AG04450 (cell line): ENCODE measurements around the gene DPYSL5. TPM values are rescaled to one million over a fixed set of nuclear protein-coding genes. Genes with fewer than 3 reads are reported as not detected.

Experiments
- CTCF ChIA-PET: fragments of 300-600, 350-600 bp; formaldehyde crosslinking; extraction: SDS; loops from one replicate; lab custom pipeline; 2022; ENCODE audit warnings: antibody characterized with exemption, inconsistent platforms; lab: Charles Lee
- POLR2A ChIA-PET: fragments of 350-600 bp; formaldehyde crosslinking; extraction: SDS; loops from one replicate; lab custom pipeline; 2021; ENCODE audit warnings: antibody characterized with exemption, inconsistent platforms; lab: Yijun Ruan, JAX
- DNase-seq: peaks from one replicate; pipeline ENCODE4 v3.0.0-alpha.2; 2011; ENCODE audit warnings: low read depth, low spot score
- H3K27ac ChIP-seq: one replicate; pipeline ENCODE4 v1.5.1; 2012; ENCODE audit warnings: low read depth, low read length, control low read depth
- H3K27me3 ChIP-seq: one replicate; pipeline ENCODE4 v1.6.0; 2012; ENCODE audit warnings: low read length; ENCODE audit not compliant: control insufficient read depth, insufficient read depth
- H3K4me3 ChIP-seq: 2 replicates; pipeline ENCODE4 v1.5.1; 2011; ENCODE audit warnings: mild to moderate bottlenecking, low read depth, low read length, control low read depth
- H3K9me3 ChIP-seq: 2 replicates; pipeline ENCODE4 v1.5.1; 2012; ENCODE audit warnings: low read length; ENCODE audit not compliant: control insufficient read depth, insufficient read depth
- CTCF ChIP-seq: IDR thresholded peaks from 2 replicates; pipeline ENCODE4 v1.5.1; 2011; ENCODE audit warnings: low read depth, low read length, control low read depth, inconsistent platforms
- polyA plus RNA-seq: library from polyadenylated mRNA; depleted of rRNA; stranded (reverse); fragments of >200 nt; gene quantifications from 2 replicates; pipeline ENCODE4 v1.2.3, GENCODE V29; 2011

The DPYSL5 gene
- polyA plus RNA-seq, 1 experiment, result not detected

DNA sequence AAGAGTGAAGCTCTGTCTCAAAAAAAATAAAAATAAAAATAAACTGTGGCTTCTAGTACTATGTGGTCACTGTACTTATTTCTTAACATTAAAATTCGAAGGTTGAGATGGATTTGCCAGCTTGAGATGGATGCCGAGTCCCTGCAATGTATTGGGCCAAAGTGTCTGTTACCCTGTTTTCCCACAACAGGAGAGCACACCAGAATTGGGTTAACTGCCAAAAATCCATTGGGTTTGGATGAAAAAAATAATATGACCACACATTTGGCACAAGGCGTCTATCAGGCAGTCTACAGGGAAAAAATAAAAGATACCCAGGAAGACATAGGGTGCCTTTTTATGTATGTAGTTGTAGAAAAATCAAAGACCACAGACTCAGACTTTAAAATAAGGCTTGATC lies 103.3 kb downstream of the DPYSL5 start:
- no peak for TF ChIP-seq CTCF
- POLR2A ChIA-PET, result interaction anchor here (0.7 kb wide), 1 partner anchor 105 kb away, joined by 5 read pairs; no protein-coding TSS in a partner anchor
- H3K4me3 ChIP-seq, result no peak overlapping the region
- peaks cover 36% of the 10 kb centered on the region for H3K27me3 ChIP-seq
- H3K9me3 ChIP-seq, result no peaks in the 10 kb centered on the region
- no peak for DNase-seq
- no peak overlapping the region for H3K27ac ChIP-seq
- CTCF ChIA-PET, result no interaction called here

GRCh38 chr2:26952374-26952773 lies 104.4 kb downstream of the DPYSL5 start:
- H3K27me3 ChIP-seq, result peaks cover 28% of the 10 kb centered on the region
- H3K27ac ChIP-seq, result no peak overlapping the region
- no peak for DNase-seq
- no peak for TF ChIP-seq CTCF
- no peak overlapping the region for H3K4me3 ChIP-seq
- no peaks in the 10 kb centered on the region for H3K9me3 ChIP-seq
- POLR2A ChIA-PET, result no interaction called here
- CTCF ChIA-PET, result interaction anchor here (1.6 kb wide), 1 partner anchor 107 kb away, joined by 7 read pairs; no protein-coding TSS in a partner anchor

- CTCF ChIA-PET, result interaction anchor here (1.6 to 2.1 kb wide), 3 partner anchors 12 to 108 kb away, joined by 11 to 14 read pairs (median 12); no protein-coding TSS in a partner anchor
Measured at GRCh38 chr2:26954135-26954534, 106.2 kb downstream of the DPYSL5 start.

DNA sequence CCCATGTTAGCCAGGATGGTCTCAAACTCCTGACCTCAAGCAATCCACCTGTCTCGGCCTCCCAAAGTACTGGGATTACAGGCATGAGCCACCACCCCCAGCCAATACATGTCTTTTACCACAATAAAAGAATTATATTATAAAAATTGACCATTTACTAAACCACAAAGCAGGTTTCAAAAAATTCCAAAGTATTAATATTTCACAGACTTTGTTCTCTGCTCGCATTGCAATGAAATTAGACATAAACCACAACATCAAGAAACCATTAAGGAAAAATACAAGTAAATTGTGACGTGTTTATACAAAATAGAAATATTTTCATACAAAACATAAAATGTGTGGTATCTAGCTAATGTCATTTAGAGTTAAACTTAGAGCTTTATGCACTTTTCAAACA lies 109.1 kb downstream of the DPYSL5 start:
- Histone ChIP-seq H3K9me3 (no peaks in the 10 kb centered on the region), H3K27ac (no peak overlapping the region), H3K27me3 (peaks cover 51% of the 10 kb centered on the region), H3K4me3 (no peak overlapping the region)
- TF ChIP-seq CTCF, result no peak
- ChIA-PET CTCF (no interaction called here), POLR2A (no interaction called here)
- DNase-seq, result no peak

More at GRCh38 chr2:26954135-26954534, 106.2 kb downstream of the DPYSL5 start:
- DNase-seq, result no peak
- Histone ChIP-seq H3K27ac (no peak overlapping the region), H3K9me3 (no peaks in the 10 kb centered on the region), H3K27me3 (peaks cover 38% of the 10 kb centered on the region), H3K4me3 (no peak overlapping the region)
- TF ChIP-seq CTCF, result no peak
- POLR2A ChIA-PET, result no interaction called here

DNA sequence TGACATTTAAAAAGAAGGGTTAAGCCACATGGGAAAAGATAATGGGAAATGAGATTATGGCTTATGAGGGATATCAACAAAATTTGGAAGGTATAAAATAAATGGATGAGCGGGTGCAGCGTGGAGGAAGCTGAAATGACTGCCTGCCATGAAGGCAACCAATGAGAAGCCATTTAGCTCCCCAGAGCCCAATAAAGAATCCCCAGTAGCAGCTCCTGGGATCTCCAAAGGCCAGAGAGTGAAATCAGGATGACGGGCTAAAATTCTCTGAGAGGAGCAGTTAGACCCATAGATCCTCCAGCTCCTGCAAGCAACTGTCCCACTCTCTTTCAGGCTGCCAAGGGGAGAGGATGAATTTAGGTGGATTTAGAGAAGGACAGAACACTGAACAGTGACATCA lies 109.6 kb downstream of the DPYSL5 start:
- POLR2A ChIA-PET, result no interaction called here
- peaks cover 51% of the 10 kb centered on the region for H3K27me3 ChIP-seq
- CTCF ChIA-PET, result interaction anchor here (1.0 kb wide), 1 partner anchor 61 kb away, joined by 3 read pairs; no protein-coding TSS in a partner anchor
- H3K9me3 ChIP-seq, result no peaks in the 10 kb centered on the region
- no peak overlapping the region for H3K27ac ChIP-seq
- DNase-seq, result no peak
- no peak for TF ChIP-seq CTCF
- H3K4me3 ChIP-seq, result no peak overlapping the region
